ENCODE measurements around the gene CDH4. TPM values are rescaled to one million over a fixed set of nuclear protein-coding genes. Genes with fewer than 3 reads are reported as not detected.

The CDH4 gene
- total RNA-seq, 2 experiments from 2014 or later = not detected

GRCh38 chr20:61614706-61615100, 362.6 kb downstream of the CDH4 start:
- Histone ChIP-seq H3K4me3 (ENCODE audit: low read depth, low read length, poor library complexity, severe bottlenecking) (no peak overlapping the region), H3K4me1 (ENCODE audit: insufficient read depth, low read length, poor library complexity, severe bottlenecking) (no peaks in the 10 kb centered on the region), H2AFZ (ENCODE audit: low read length) (no peak overlapping the region), H4K20me1 (ENCODE audit: insufficient read depth, low read length) (no peaks in the 10 kb centered on the region), H3K79me2 (ENCODE audit: insufficient read depth, low read depth, low read length) (no peaks in the 10 kb centered on the region), H3K4me2 (ENCODE audit: low read length) (no peak overlapping the region), H3K9me2 (ENCODE audit: insufficient read depth, low read length) (no peaks in the 10 kb centered on the region), H3K27ac (ENCODE audit: low read depth, low read length, poor library complexity, severe bottlenecking) (no peak overlapping the region), H3K36me3 (ENCODE audit: insufficient read depth, low read length) (no peaks in the 10 kb centered on the region), H3K9me3 (ENCODE audit: low read length) (no peaks in the 10 kb centered on the region)
- intact Hi-C loops (cut with micrococcal nuclease; ENCODE audit: unreplicated experiment) = no loop called here
- CTCF ChIA-PET (ENCODE audit: unreplicated experiment) = no interaction called here
- DNase-seq (ENCODE audit: low spot score) = no peak
- BruUV-seq (replicated peaks) = no TSS peak
- no peak for TF ChIP-seq CTCF (conservative IDR thresholded peaks at IDR 0.05; ENCODE audit: low read length)
- POLR2A ChIA-PET = no interaction called here

- Histone ChIP-seq H3K4me1 (ENCODE audit: insufficient read depth, low read length, poor library complexity, severe bottlenecking) (no peaks in the 10 kb centered on the region), H2AFZ (ENCODE audit: low read length) (no peak overlapping the region), H3K27ac (ENCODE audit: low read depth, low read length, poor library complexity, severe bottlenecking) (no peak overlapping the region), H4K20me1 (ENCODE audit: insufficient read depth, low read length) (no peaks in the 10 kb centered on the region), H3K79me2 (ENCODE audit: insufficient read depth, low read depth, low read length) (no peaks in the 10 kb centered on the region), H3K4me3 (ENCODE audit: low read depth, low read length, poor library complexity, severe bottlenecking) (no peak overlapping the region), H3K9me2 (ENCODE audit: insufficient read depth, low read length) (no peaks in the 10 kb centered on the region), H3K36me3 (ENCODE audit: insufficient read depth, low read length) (no peaks in the 10 kb centered on the region), H3K4me2 (ENCODE audit: low read length) (no peak overlapping the region), H3K9me3 (ENCODE audit: low read length) (no peaks in the 10 kb centered on the region)
- BruUV-seq (replicated peaks) = no TSS peak
- no peak for DNase-seq (ENCODE audit: low spot score)
- no peak for TF ChIP-seq EZH2phosphoT487 (IDR thresholded peaks at IDR 0.05; ENCODE audit: borderline replicate concordance, low read depth, low read length)
- no peak for TF ChIP-seq CTCF (conservative IDR thresholded peaks at IDR 0.05; ENCODE audit: low read length)
- POLR2A ChIA-PET = no interaction called here
- CTCF ChIA-PET (ENCODE audit: unreplicated experiment) = no interaction called here
- intact Hi-C loops (cut with micrococcal nuclease; ENCODE audit: unreplicated experiment) = no loop called here
Measured at GRCh38 chr20:61615806-61616205, 363.7 kb downstream of the CDH4 start.

- BruUV-seq (replicated peaks) = no TSS peak
- intact Hi-C loops (cut with micrococcal nuclease; ENCODE audit: unreplicated experiment) = no loop called here
- no peaks in the 10 kb centered on the region for H3K9me2 ChIP-seq (ENCODE audit: insufficient read depth, low read length)
- POLR2A ChIA-PET = no interaction called here
- TF ChIP-seq CTCF (conservative IDR thresholded peaks at IDR 0.05; ENCODE audit: low read length) = no peak
- no peak for TF ChIP-seq EZH2phosphoT487 (IDR thresholded peaks at IDR 0.05; ENCODE audit: borderline replicate concordance, low read depth, low read length)
- CTCF ChIA-PET (ENCODE audit: unreplicated experiment) = no interaction called here
- no peaks in the 10 kb centered on the region for H3K36me3 ChIP-seq (ENCODE audit: insufficient read depth, low read length)
- no peaks in the 10 kb centered on the region for H4K20me1 ChIP-seq (ENCODE audit: insufficient read depth, low read length)
- H3K4me3 ChIP-seq (ENCODE audit: low read depth, low read length, poor library complexity, severe bottlenecking) = no peak overlapping the region
- DNase-seq (ENCODE audit: low spot score) = no peak
- no peaks in the 10 kb centered on the region for H3K79me2 ChIP-seq (ENCODE audit: insufficient read depth, low read depth, low read length)
- H3K9me3 ChIP-seq (ENCODE audit: low read length) = no peaks in the 10 kb centered on the region
- no peak overlapping the region for H3K27ac ChIP-seq (ENCODE audit: low read depth, low read length, poor library complexity, severe bottlenecking)
- H3K4me2 ChIP-seq (ENCODE audit: low read length) = no peak overlapping the region
- no peak overlapping the region for H2AFZ ChIP-seq (ENCODE audit: low read length)
- H3K4me1 ChIP-seq (ENCODE audit: insufficient read depth, low read length, poor library complexity, severe bottlenecking) = no peaks in the 10 kb centered on the region
Measured at GRCh38 chr20:61619751-61620150, 367.7 kb downstream of the CDH4 start.

Measured in OCI-LY7 (cell line).